Measurements from ENCODE around the gene CBFA2T3.

GRCh38 chr16:88925540-88925887 lies 51.5 kb downstream of the CBFA2T3 start:
- no peak for TF ChIP-seq CTCF (IDR thresholded peaks at IDR 0.05; ENCODE audit: insufficient read depth, low read depth, low read length)
- no peak for TF ChIP-seq EZH2 (IDR thresholded peaks at IDR 0.05; ENCODE audit: insufficient read depth, low read length)

Measured in astrocyte (in vitro differentiated cells and primary cell).